Thyroid gland (tissue), 4 donors: ENCODE results near the gene AKNA. TPM values are rescaled to one million over a fixed set of nuclear protein-coding genes. Genes with fewer than 3 reads are reported as not detected.
A peak's percentile ranks its signal among the peaks of the same experiment; 100 is the strongest.

Source experiments
- DNase-seq, 2 donors: peaks; one replicate each; pipeline ENCODE4 v3.0.0-alpha.2; 2019
- H3K27ac ChIP-seq, 3 donors: fragments of 200-600 bp; sonication (generic); 1 replicate in 2 of 3; 2 replicates in 1 of 3; pipeline ENCODE4 v1.5.1; 2016 to 2019; ENCODE audit warnings: mild to moderate bottlenecking in 1 of 3, moderate library complexity in 1 of 3
- H3K27me3 ChIP-seq: fragments of 200-600 bp; sonication (generic); one replicate; pipeline ENCODE4 v1.5.1; 2019
- H3K36me3 ChIP-seq, 2 donors: fragments of 200-600 bp; sonication (generic); one replicate each; pipeline ENCODE4 v1.5.1; 2016 to 2019
- H3K4me1 ChIP-seq, 2 donors: fragments of 200-600 bp; sonication (generic); one replicate each; pipeline ENCODE4 v1.5.1; 2017 to 2019
- H3K4me3 ChIP-seq, 3 donors: fragments of 200-600 bp; sonication (generic); replicated peaks in 1 of 3; 1 replicate in 2 of 3; 2 replicates in 1 of 3; pipeline ENCODE4 v1.5.1; 2016; ENCODE audit warnings: mild to moderate bottlenecking in 1 of 3
- H3K9me3 ChIP-seq: fragments of 200-600 bp; sonication (generic); one replicate; pipeline ENCODE4 v1.5.1; 2017
- POLR2A ChIP-seq, 2 donors: fragments of 450-650 bp; IDR thresholded peaks; one replicate each; pipeline ENCODE4 v1.6.1; 2017; ENCODE audit warnings: antibody characterized with exemption in 2 of 2, mild to moderate bottlenecking in 2 of 2, moderate library complexity in 1 of 2
- WGBS, 2 donors: methylation state at CpG; one replicate each; pipeline ENCODE4 v1.1.5; 2017; 5-methylcytosine and 5-hydroxymethylcytosine counted together
- intact Hi-C: fragments of 100-400 bp; cut with DNase I; formaldehyde crosslinking; loops from one replicate; pipeline ENCODE4 v1.15.1; 2023
- total RNA-seq, 4 donors: library from RNA; depleted of rRNA; stranded (reverse); fragments of >200 nt; gene quantifications; one replicate each; pipeline ENCODE4 v1.2.3, GENCODE V29; 2016
- TF ChIP-seq, protein P1 (sequence below), 6 experiments: fragments of 200-600 bp in 3 of 6; fragments of 450-650 bp in 3 of 6; sonication (generic) in 3 of 6; IDR thresholded peaks; one replicate each; pipeline ENCODE4 v1.5.1; 2016 to 2019; ENCODE audit warnings: antibody characterized with exemption in 6 of 6, mild to moderate bottlenecking in 2 of 6, inconsistent platforms in 1 of 6, moderate library complexity in 1 of 6

The AKNA gene
- total RNA-seq, 4 donors from 2014 or later, result 10.0 to 17.0 (median 12.5) TPM

DNA sequence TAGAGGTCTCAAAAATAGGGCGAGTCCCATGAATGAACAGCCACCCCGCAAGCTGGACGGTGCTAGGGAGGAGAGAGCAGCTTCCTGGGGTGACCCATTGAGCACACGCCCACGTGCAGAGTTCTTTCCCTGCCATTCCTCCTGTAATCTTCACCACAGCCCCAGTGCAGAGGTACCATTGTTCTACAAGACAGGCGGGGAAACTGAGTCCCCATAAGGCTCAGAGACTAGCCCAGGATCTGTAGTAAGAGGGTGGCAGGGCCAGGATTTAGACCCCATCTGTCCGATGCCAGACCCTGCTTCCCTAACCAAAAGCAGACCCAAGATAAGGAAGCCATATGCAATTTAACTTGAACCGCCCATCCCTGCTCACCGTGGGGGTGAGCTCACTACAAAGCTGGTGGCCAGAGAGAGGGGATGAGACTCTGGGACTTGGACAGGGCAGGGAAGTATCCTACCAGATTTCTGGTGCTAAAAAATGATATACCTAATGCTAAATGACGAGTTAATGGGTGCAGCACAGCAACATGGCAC lies 101.6 kb downstream of the AKNA start:
- Histone ChIP-seq H3K27me3 (no peaks in the 10 kb centered on the region), H3K9me3 (no peaks in the 10 kb centered on the region), H3K27ac (no peak overlapping the region), H3K4me3 (no peak overlapping the region), H3K36me3 (no peaks in the 10 kb centered on the region), H3K4me1 (no peaks in the 10 kb centered on the region)
- DNase-seq, result no peak
- intact Hi-C loops, result loop anchor here (5.0 kb wide), 2 partner anchors 134 to 194 kb away; no protein-coding TSS in a partner anchor
- 87% methylated on average over 10 of the region's 10 CpGs for WGBS, 2 donors
- no peak for TF ChIP-seq POLR2A (IDR thresholded peaks at IDR 0.05)
- TF ChIP-seq, protein P1, sequence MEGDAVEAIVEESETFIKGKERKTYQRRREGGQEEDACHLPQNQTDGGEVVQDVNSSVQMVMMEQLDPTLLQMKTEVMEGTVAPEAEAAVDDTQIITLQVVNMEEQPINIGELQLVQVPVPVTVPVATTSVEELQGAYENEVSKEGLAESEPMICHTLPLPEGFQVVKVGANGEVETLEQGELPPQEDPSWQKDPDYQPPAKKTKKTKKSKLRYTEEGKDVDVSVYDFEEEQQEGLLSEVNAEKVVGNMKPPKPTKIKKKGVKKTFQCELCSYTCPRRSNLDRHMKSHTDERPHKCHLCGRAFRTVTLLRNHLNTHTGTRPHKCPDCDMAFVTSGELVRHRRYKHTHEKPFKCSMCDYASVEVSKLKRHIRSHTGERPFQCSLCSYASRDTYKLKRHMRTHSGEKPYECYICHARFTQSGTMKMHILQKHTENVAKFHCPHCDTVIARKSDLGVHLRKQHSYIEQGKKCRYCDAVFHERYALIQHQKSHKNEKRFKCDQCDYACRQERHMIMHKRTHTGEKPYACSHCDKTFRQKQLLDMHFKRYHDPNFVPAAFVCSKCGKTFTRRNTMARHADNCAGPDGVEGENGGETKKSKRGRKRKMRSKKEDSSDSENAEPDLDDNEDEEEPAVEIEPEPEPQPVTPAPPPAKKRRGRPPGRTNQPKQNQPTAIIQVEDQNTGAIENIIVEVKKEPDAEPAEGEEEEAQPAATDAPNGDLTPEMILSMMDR (IDR thresholded peaks at IDR 0.05), result no peak

DNA sequence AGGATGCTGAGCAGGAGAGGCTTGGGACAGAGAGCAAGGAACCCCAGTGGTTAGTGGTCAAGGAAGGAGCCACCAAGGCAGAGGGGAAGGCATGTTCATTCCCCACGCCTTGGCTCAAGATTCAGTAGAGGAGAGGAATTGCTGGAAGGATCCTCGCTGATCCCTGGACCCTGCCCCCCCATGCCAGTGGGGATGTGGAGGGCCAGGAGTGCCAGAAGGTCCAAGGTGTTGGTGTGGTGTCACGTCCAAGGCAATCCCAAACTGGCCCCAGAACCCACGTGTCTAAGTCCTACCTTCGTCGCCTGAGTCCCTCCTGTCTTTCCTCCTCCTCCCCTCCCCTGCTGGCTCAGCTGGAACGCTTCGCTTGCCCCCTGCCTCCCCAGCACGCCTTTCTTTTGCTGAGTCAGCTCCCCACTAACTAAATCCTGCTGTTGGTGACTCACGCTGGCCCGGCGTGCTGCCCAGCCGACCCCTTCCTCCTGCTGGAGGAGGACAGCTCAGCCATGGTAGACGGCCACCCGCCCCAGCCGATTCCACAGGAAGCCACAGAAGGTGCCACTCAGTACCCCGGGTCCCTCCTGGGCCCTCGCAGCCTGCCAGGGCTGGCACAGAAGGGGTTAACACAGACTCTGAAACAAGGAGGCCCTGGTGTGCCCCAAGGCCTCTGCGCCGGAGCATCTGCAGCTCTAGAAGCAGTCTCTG lies 102.5 kb downstream of the AKNA start:
- DNase-seq, result peak in 1 of 2 donors; percentile 21
- no peaks in the 10 kb centered on the region for H3K4me1 ChIP-seq
- H3K4me3 ChIP-seq, result no peak overlapping the region
- H3K27ac ChIP-seq, result no peak overlapping the region
- H3K36me3 ChIP-seq, result no peaks in the 10 kb centered on the region
- 50 to 55% methylated on average over 14 to 19 of the region's 20 CpGs for WGBS, 2 donors
- H3K9me3 ChIP-seq, result no peaks in the 10 kb centered on the region
- no peaks in the 10 kb centered on the region for H3K27me3 ChIP-seq
- TF ChIP-seq, protein P1 (IDR thresholded peaks at IDR 0.05), result no peak
- TF ChIP-seq POLR2A (IDR thresholded peaks at IDR 0.05), result no peak
- intact Hi-C loops, result loop anchor here (5.0 kb wide), 2 partner anchors 133 to 193 kb away; no protein-coding TSS in a partner anchor

GRCh38 chr9:114284316-114285060 lies 103.3 kb downstream of the AKNA start:
- no peaks in the 10 kb centered on the region for H3K9me3 ChIP-seq
- H3K36me3 ChIP-seq, result no peaks in the 10 kb centered on the region
- H3K27ac ChIP-seq, result no peak overlapping the region
- H3K27me3 ChIP-seq, result no peaks in the 10 kb centered on the region
- intact Hi-C loops, result loop anchor here (5.0 kb wide), 2 partner anchors 132 to 192 kb away; no protein-coding TSS in a partner anchor
- DNase-seq, result no peak
- no peaks in the 10 kb centered on the region for H3K4me1 ChIP-seq
- 88 to 92% methylated on average over 9 to 11 of the region's 11 CpGs for WGBS, 2 donors
- TF ChIP-seq, protein P1 (IDR thresholded peaks at IDR 0.05), result no peak
- TF ChIP-seq POLR2A (IDR thresholded peaks at IDR 0.05), result no peak
- no peak overlapping the region for H3K4me3 ChIP-seq

Other genes starting within 250 kb of the AKNA start
- gene COL27A1, start 232.4 kb downstream of the AKNA start, total RNA-seq, result 10 to 100 TPM in 2 of 4 donors, 1 to 10 TPM in 2; 6.7 to 32.5 (median 10.6) TPM
- not detected for gene ORM1, start 64.9 kb downstream of the AKNA start, total RNA-seq
- gene ORM2, start 58.1 kb downstream of the AKNA start, total RNA-seq, result not detected
- gene WHRN, start 117.5 kb upstream of the AKNA start, total RNA-seq, result 10 to 100 TPM in 2 of 4 donors, 1 to 10 TPM in 2; 7.4 to 13.0 (median 10.9) TPM
- 100 to 1,000 TPM; 193 to 223 (median 200) TPM for gene ATP6V1G1, start 199.8 kb upstream of the AKNA start, total RNA-seq
- gene TMEM268, start 223.3 kb upstream of the AKNA start, total RNA-seq, result 10 to 100 TPM in 3 of 4 donors, 1 to 10 TPM in 1; 7.0 to 18.3 (median 13.0) TPM